Activated T-cell treated with anti-CD3 and anti-CD28 coated beads, Interleukin-2, amount 50 U/mL, for 72 hours (primary cell): ENCODE data around the gene GJD3. TPM values are rescaled to one million over a fixed set of nuclear protein-coding genes. Genes with fewer than 3 reads are reported as not detected.
A peak's percentile ranks its signal among the peaks of the same experiment; 100 is the strongest.

Experiments
- ATAC-seq, 2 donors: fragments of 150-1000 bp; cut with Tn5 transposase; replicated peaks in 1 of 2; 2 replicates each; pipeline ENCODE4 v1.10.0; 2021; ENCODE audit warnings: moderate library complexity in 2 of 2, mild to moderate bottlenecking in 1 of 2
- DNase-seq, 2 donors: peaks; one replicate each; pipeline ENCODE4 v3.0.0; 2021 to 2022; ENCODE audit warnings: mixed read lengths in 1 of 2
- H3K27ac Mint-ChIP-seq: one replicate; pipeline ENCODE4 v1.8.0; 2022; ENCODE audit warnings: mild to moderate bottlenecking, moderate library complexity, mixed read lengths
- H3K27me3 Mint-ChIP-seq: one replicate; pipeline ENCODE4 v1.8.0; 2022; ENCODE audit warnings: low read depth, mixed read lengths
- H3K36me3 Mint-ChIP-seq, 2 donors: one replicate each; pipeline ENCODE4 v1.8.0; 2022; ENCODE audit warnings: mixed read lengths in 2 of 2, mild to moderate bottlenecking in 1 of 2; ENCODE audit not compliant: insufficient read depth in 2 of 2
- H3K4me1 Mint-ChIP-seq: one replicate; pipeline ENCODE4 v1.8.0; 2022; ENCODE audit warnings: low read depth, mixed read lengths
- H3K4me3 Mint-ChIP-seq, 2 donors: one replicate each; pipeline ENCODE4 v1.8.0; 2022; ENCODE audit warnings: mild to moderate bottlenecking in 2 of 2, mixed read lengths in 2 of 2, moderate library complexity in 2 of 2
- H3K9me3 Mint-ChIP-seq, 2 donors: one replicate each; pipeline ENCODE4 v1.8.0; 2022; ENCODE audit warnings: mixed read lengths in 2 of 2
- total RNA-seq, 2 donors: library from RNA; stranded (reverse); gene quantifications; one replicate each; pipeline ENCODE4 v1.2.3, GENCODE V29; 2022

The GJD3 gene
- total RNA-seq, 2 donors from 2014 or later, result not detected

GRCh38 chr17:40337351-40337750, 27.2 kb downstream of the GJD3 start:
- no peak for DNase-seq
- no peak for ATAC-seq
- no peaks in the 10 kb centered on the region for H3K9me3 Mint-ChIP-seq
- H3K36me3 Mint-ChIP-seq, result peaks cover 3 to 12% of the 10 kb centered on the region in 2 donors
- peaks cover 58% of the 10 kb centered on the region for H3K4me1 Mint-ChIP-seq
- H3K27me3 Mint-ChIP-seq, result no peaks in the 10 kb centered on the region
- H3K4me3 Mint-ChIP-seq, result peak overlapping the region in 1 of 2 donors; percentile 50
- H3K27ac Mint-ChIP-seq, result peak overlapping the region; percentile 73

GRCh38 chr17:40335620-40336019, 28.9 kb downstream of the GJD3 start:
- no peak for DNase-seq
- Mint-ChIP-seq H3K27ac (no peak overlapping the region), H3K27me3 (no peaks in the 10 kb centered on the region), H3K4me1 (peaks cover 65% of the 10 kb centered on the region), H3K36me3 (peaks cover 3 to 17% of the 10 kb centered on the region in 2 donors), H3K4me3 (no peak overlapping the region), H3K9me3 (no peaks in the 10 kb centered on the region)
- no peak for ATAC-seq

GRCh38 chr17:40333781-40334448, 30.6 kb downstream of the GJD3 start:
- no peaks in the 10 kb centered on the region for H3K9me3 Mint-ChIP-seq
- H3K27me3 Mint-ChIP-seq, result no peaks in the 10 kb centered on the region
- peaks cover 73% of the 10 kb centered on the region for H3K4me1 Mint-ChIP-seq
- DNase-seq (no peak), ATAC-seq (no peak)
- H3K27ac Mint-ChIP-seq, result peak overlapping the region; percentile 63
- H3K4me3 Mint-ChIP-seq, result no peak overlapping the region
- peaks cover 3 to 17% of the 10 kb centered on the region in 2 donors for H3K36me3 Mint-ChIP-seq

- H3K4me1 Mint-ChIP-seq, result peaks cover 76% of the 10 kb centered on the region
- H3K9me3 Mint-ChIP-seq, result no peaks in the 10 kb centered on the region
- peaks cover 3 to 12% of the 10 kb centered on the region in 2 donors for H3K36me3 Mint-ChIP-seq
- H3K27me3 Mint-ChIP-seq, result no peaks in the 10 kb centered on the region
- ATAC-seq (no peak), DNase-seq (no peak)
- H3K4me3 Mint-ChIP-seq, result peak overlapping the region; percentile 64 to 65
- peak overlapping the region; percentile 76 for H3K27ac Mint-ChIP-seq
These were observed 32.5 kb downstream of the GJD3 start for GRCh38 chr17:40331743-40332641.

GRCh38 chr17:40330850-40331470, 33.6 kb downstream of the GJD3 start:
- peaks cover 3 to 12% of the 10 kb centered on the region in 2 donors for H3K36me3 Mint-ChIP-seq
- H3K9me3 Mint-ChIP-seq, result no peaks in the 10 kb centered on the region
- peaks cover 80% of the 10 kb centered on the region for H3K4me1 Mint-ChIP-seq
- DNase-seq (no peak), ATAC-seq (no peak)
- peak overlapping the region; percentile 65 to 67 for H3K4me3 Mint-ChIP-seq
- peak overlapping the region; percentile 76 for H3K27ac Mint-ChIP-seq
- H3K27me3 Mint-ChIP-seq, result no peaks in the 10 kb centered on the region

- DNase-seq (peak in 1 of 2 donors; percentile 46), ATAC-seq (peak; percentile 7 to 38)
- peaks cover 3 to 12% of the 10 kb centered on the region in 2 donors for H3K36me3 Mint-ChIP-seq
- H3K9me3 Mint-ChIP-seq, result no peaks in the 10 kb centered on the region
- H3K4me3 Mint-ChIP-seq, result peak overlapping the region; percentile 65 to 67
- peak overlapping the region; percentile 72 for H3K27ac Mint-ChIP-seq
- H3K27me3 Mint-ChIP-seq, result no peaks in the 10 kb centered on the region
- H3K4me1 Mint-ChIP-seq, result peaks cover 86% of the 10 kb centered on the region
These were observed 34.4 kb downstream of the GJD3 start for GRCh38 chr17:40329839-40330794.

GRCh38 chr17:40328386-40328766, 36.2 kb downstream of the GJD3 start:
- Mint-ChIP-seq H3K27ac (peak overlapping the region; percentile 95), H3K4me1 (peaks cover 95% of the 10 kb centered on the region), H3K9me3 (no peaks in the 10 kb centered on the region), H3K27me3 (no peaks in the 10 kb centered on the region), H3K36me3 (peaks cover 3 to 10% of the 10 kb centered on the region in 2 donors), H3K4me3 (peak overlapping the region; percentile 40 to 71)
- ATAC-seq (no peak), DNase-seq (no peak)

GRCh38 chr17:40327735-40328385, 36.7 kb downstream of the GJD3 start:
- Mint-ChIP-seq H3K27ac (peak overlapping the region; percentile 95), H3K4me3 (peak overlapping the region; percentile 91 to 97), H3K4me1 (peaks cover 95% of the 10 kb centered on the region), H3K27me3 (no peaks in the 10 kb centered on the region), H3K9me3 (no peaks in the 10 kb centered on the region), H3K36me3 (peaks cover 3 to 8% of the 10 kb centered on the region in 2 donors)
- no peak for ATAC-seq
- no peak for DNase-seq

GRCh38 chr17:40327244-40327729, 37.2 kb downstream of the GJD3 start:
- ATAC-seq (no peak), DNase-seq (no peak)
- no peaks in the 10 kb centered on the region for H3K27me3 Mint-ChIP-seq
- peak overlapping the region; percentile 91 to 97 for H3K4me3 Mint-ChIP-seq
- H3K4me1 Mint-ChIP-seq, result peaks cover 93% of the 10 kb centered on the region
- H3K27ac Mint-ChIP-seq, result peak overlapping the region; percentile 92
- H3K36me3 Mint-ChIP-seq, result peaks cover under 1 to 5% of the 10 kb centered on the region in 2 donors
- no peaks in the 10 kb centered on the region for H3K9me3 Mint-ChIP-seq

GRCh38 chr17:40326832-40327199, 37.7 kb downstream of the GJD3 start:
- Mint-ChIP-seq H3K27me3 (no peaks in the 10 kb centered on the region), H3K36me3 (peaks cover 2 to 5% of the 10 kb centered on the region in 2 donors), H3K27ac (peak overlapping the region; percentile 92), H3K4me1 (peaks cover 96% of the 10 kb centered on the region), H3K4me3 (peak overlapping the region; percentile 91 to 97), H3K9me3 (no peaks in the 10 kb centered on the region)
- DNase-seq, result no peak
- no peak for ATAC-seq

- ATAC-seq, result peak; percentile 25 to 42
- peak overlapping the region; percentile 92 for H3K27ac Mint-ChIP-seq
- peaks cover 96% of the 10 kb centered on the region for H3K4me1 Mint-ChIP-seq
- peaks cover 2% of the 10 kb centered on the region in 2 donors for H3K36me3 Mint-ChIP-seq
- DNase-seq, result peak; percentile 72 to 73
- H3K9me3 Mint-ChIP-seq, result no peaks in the 10 kb centered on the region
- peak overlapping the region; percentile 91 to 97 for H3K4me3 Mint-ChIP-seq
- no peaks in the 10 kb centered on the region for H3K27me3 Mint-ChIP-seq
These were observed 38.3 kb downstream of the GJD3 start for GRCh38 chr17:40326014-40326831.
